KG1 (cell line): ENCODE results near the gene ASMTL.
"Not testable (repeated sequence)": the region's sequence is repeated elsewhere in the genome, so short reads cannot be mapped to it uniquely, and the experiment has no call there.

ENCODE experiments used
- DNase-seq: peaks from one replicate; lab custom pipeline; 2025; lab: John Stamatoyannopoulos, UW

ASMTL gene

GRCh38 chrX:1452516-1453394 lies at the start of gene ASMTL:
ASMTL (minus strand) TSS chrX:1452909; CDS start chrX:1452840, 69 bp downstream.
- no peak for DNase-seq

GRCh38 chrX:1502241-1502640 lies 49.5 kb upstream of the ASMTL start:
- no peak for DNase-seq

- DNase-seq, result no peak
Observed at GRCh38 chrX:1500701-1501624, 48.3 kb upstream of the ASMTL start.

- no peak for DNase-seq
Observed at GRCh38 chrX:1496076-1496475, 43.4 kb upstream of the ASMTL start.

GRCh38 chrX:1493877-1494510 lies 41.3 kb upstream of the ASMTL start:
- DNase-seq, result no peak

GRCh38 chrX:1493412-1493811 lies 40.7 kb upstream of the ASMTL start:
- DNase-seq, result no peak

- DNase-seq, result no peak
Observed at GRCh38 chrX:1492421-1493012, 39.8 kb upstream of the ASMTL start.

- DNase-seq, result no peak
Observed at GRCh38 chrX:1491851-1492349, 39.2 kb upstream of the ASMTL start.

- DNase-seq, result not testable (repeated sequence)
Observed at GRCh38 chrX:1491248-1491647, 38.5 kb upstream of the ASMTL start.

GRCh38 chrX:1490723-1491122 lies 38.0 kb upstream of the ASMTL start:
- DNase-seq, result not testable (repeated sequence)

GRCh38 chrX:1489354-1489753 lies 36.6 kb upstream of the ASMTL start:
- not testable (repeated sequence) for DNase-seq

- no peak for DNase-seq
Observed at GRCh38 chrX:1488745-1489144, 36.0 kb upstream of the ASMTL start.

GRCh38 chrX:1488141-1488540 lies 35.4 kb upstream of the ASMTL start:
- DNase-seq, result no peak

GRCh38 chrX:1487401-1487800 lies 34.7 kb upstream of the ASMTL start:
- DNase-seq, result no peak

GRCh38 chrX:1486749-1487361 lies 34.1 kb upstream of the ASMTL start:
- DNase-seq, result no peak

GRCh38 chrX:1486177-1486576 lies 33.5 kb upstream of the ASMTL start:
- no peak for DNase-seq

GRCh38 chrX:1485033-1485432 lies 32.3 kb upstream of the ASMTL start:
- no peak for DNase-seq

GRCh38 chrX:1484638-1485019 lies 31.9 kb upstream of the ASMTL start:
- no peak for DNase-seq

GRCh38 chrX:1483843-1484637 lies 31.3 kb upstream of the ASMTL start:
- no peak for DNase-seq

- DNase-seq, result not testable (repeated sequence)
Observed at GRCh38 chrX:1482530-1482928, 29.8 kb upstream of the ASMTL start.
